Measurements from ENCODE around the gene BAD. TPM values are rescaled to one million over a fixed set of nuclear protein-coding genes. Genes with fewer than 3 reads are reported as not detected.
"Not testable (repeated sequence)": the region's sequence is repeated elsewhere in the genome, so short reads cannot be mapped to it uniquely, and the experiment has no call there.

BAD gene
- total RNA-seq, result 31.8 and 36.1 TPM in 2 replicates

DNA sequence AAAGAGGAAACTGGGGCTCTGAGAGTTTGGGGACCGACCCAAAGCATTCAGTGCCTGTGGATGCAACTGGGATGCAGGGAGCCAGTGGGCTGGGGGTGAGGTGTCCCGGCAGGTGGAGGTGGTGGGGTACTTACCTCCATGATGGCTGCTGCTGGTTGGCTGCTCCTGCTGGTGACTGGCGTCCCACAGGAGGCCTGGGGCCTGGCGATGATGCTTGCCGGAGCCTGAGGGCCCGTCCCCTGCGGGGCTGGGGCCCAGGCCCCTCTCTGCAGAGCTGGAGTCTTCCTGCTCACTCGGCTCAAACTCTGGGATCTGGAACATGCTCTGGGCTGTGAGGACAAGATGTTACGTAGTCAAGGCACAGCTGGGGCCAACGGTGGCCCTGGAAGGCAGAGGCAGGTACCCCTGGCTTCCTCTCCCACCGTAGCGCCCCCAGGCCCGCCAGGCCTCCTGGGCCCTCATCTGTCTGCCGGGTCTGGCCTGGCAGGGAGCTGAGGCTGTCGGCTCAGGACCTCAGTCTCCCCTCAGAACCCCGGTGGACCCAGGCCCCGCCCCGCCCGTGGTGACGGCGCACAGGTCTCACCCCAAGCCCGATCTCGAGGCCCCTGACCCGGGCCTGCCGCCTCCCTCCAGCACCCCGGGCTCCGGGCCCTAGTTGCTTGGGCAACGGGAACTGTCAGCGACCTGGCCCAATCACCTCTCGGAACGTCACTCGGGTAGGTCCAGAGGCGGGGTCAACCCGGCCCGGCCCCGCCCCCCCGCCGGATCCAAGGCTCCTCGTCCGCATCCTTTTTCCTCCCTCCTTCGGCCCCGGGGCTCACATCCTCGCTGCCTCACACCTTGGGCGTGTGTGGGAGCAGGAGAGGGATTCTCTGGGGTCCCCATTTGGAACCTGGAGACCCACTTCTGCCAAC lies at the start of gene BAD:
Gene BAD, minus strand, starts transcription at position 618 of the 914 bp plus-strand sequence. Its CDS starts 297 bp downstream, at position 321.
- intact Hi-C loops (cut with micrococcal nuclease), result loop anchor here (2.0 kb wide), 1 partner anchor 44 kb away; the partner anchor contains the start of gene FKBP2

DNA sequence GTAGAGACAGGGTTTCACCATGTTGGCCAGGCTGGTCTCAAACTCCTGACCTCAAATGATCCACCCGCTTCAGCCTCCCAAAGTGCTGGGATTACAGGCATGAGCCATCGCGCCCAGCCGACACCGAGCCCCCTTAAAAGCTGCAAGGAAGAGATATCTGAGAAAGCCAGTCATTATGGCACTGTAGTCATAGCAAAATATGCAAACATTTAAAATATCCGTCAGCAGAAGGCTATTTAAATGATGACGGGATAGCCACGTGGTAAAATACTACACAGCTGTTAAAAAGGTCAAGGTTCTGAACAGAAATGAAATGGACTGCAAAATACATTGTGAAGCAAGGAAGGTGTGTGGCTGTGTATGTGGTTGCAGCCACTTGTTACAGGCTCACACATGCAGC lies 49.1 kb upstream of the BAD start:
- intact Hi-C loops (cut with micrococcal nuclease), result no loop called here

DNA sequence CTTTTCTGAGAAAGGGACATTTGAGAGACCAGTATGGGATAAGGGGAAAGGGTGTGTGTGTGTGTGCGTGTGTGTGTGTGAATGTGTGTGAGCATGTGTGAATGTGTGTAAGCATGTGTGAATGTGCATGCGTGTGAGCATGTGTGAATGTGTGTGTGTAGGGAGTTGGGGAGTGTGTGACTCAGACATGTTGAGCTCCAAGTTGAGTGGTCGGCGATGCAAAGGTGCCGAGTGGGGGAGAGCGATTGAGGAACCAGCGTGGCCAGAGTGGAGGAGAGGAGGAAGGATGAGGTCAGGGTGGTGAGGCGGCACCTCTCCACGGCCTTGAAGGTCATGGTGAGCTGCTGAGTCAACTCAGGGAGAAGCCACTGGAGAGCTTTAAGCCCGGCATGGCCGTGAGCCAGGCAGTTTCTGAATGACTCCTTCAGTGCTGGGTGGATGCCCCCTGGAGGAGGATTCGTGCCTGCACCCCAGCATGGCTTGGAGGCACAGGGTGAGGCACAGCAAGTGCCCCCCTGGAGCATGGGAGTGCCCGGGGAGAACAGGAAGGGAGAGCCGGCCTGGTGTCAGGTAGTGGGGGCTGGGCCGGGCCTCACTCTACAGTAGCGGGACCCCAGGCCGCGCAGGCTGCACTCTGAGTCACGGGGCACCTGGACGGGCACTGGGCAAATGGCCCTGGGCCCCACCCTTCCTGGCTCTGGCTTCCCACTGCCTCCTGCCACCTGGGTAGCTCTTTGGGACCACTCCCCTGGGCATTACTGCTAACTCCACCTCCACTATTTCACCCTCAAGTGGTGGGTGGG lies 47.3 kb upstream of the BAD start:
- intact Hi-C loops (cut with micrococcal nuclease), result loop anchor here (1.0 kb wide), 1 partner anchor 14 kb away; the partner anchor contains the start of gene TRMT112

- intact Hi-C loops (cut with micrococcal nuclease), result loop anchor here (1.0 kb wide), 1 partner anchor 14 kb away; the partner anchor contains the start of gene TRMT112
Measured at GRCh38 chr11:64330888-64331287, 46.4 kb upstream of the BAD start.

- intact Hi-C loops (cut with micrococcal nuclease), result no loop called here
Measured at GRCh38 chr11:64327993-64328392, 43.5 kb upstream of the BAD start.

DNA sequence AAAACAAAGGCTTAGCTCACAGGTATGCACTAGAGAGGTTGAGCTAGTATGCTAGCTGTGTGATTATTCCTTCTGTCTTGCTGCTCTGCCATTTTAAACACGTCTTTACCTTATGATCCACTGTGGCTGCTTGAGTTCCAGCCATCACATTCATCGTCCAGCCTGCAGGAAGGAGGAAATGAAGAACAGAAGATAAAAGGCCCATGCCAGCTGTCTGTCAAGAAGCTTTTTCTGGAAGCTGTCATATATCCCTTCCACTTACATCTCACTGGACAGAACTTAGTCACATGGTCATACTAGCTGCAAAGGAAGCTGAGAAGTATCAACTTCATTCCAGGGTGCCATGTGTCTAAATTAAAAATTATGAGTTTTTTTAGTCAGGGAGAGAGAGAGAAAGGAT lies 42.9 kb upstream of the BAD start:
- intact Hi-C loops (cut with micrococcal nuclease), result no loop called here

GRCh38 chr11:64324692-64325469 lies 40.4 kb upstream of the BAD start:
- intact Hi-C loops (cut with micrococcal nuclease), result no loop called here

DNA sequence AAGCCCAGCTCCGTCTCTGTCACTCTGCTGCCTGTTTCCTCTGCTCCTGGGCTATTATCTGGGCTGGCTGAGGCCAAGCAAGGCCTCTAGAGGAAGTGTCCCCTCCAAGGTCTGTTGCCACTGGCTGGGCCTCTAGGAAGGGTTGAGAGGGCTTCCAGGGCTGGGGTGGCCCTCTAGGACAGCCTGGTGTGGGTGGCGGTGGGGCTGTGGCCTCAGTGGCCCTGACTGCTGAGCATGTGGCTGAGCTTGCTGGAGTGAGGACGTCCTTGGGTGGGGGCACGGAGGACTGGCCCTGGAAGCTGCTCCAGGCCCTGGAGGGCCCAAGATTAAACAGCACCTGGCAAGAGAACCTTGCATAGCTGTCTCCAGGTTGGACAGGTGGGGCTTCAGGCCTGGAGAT lies 39.5 kb upstream of the BAD start:
- intact Hi-C loops (cut with micrococcal nuclease), result not testable (repeated sequence)

DNA sequence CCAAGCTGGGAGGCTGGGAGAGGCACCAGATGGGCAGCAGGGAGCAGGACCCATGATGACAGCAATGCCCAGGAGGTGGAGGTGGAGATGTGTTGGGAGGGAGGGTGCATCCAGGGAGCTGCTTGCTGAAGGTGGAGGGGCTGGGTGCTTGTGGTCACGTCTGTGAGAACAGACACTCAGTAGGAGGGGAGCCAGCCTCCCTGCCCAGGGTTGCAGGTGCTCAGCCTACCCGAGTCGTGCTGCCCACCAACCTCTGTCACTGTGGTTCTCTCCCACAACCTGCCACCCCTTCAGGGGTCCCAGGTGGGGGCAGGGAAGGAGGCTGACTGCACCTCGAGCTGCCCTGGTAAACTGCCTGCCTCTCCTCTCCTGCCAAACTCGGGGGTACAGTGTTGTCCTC lies 38.9 kb upstream of the BAD start:
- intact Hi-C loops (cut with micrococcal nuclease), result no loop called here

- intact Hi-C loops (cut with micrococcal nuclease), result no loop called here
Measured at GRCh38 chr11:64322925-64323260, 38.4 kb upstream of the BAD start.

DNA sequence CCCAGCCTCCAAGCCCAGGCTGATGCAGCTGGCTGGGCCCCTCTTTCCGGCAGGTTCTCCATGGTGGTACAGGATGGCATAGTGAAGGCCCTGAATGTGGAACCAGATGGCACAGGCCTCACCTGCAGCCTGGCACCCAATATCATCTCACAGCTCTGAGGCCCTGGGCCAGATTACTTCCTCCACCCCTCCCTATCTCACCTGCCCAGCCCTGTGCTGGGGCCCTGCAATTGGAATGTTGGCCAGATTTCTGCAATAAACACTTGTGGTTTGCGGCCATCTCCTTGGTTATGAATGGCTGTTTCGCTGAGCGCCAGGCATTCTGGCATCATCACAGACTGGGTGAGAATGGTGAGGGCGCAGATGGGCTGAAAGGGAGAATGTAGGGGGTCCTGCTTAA lies 37.1 kb upstream of the BAD start:
- intact Hi-C loops (cut with micrococcal nuclease), result no loop called here

GRCh38 chr11:64321026-64321425 lies 36.6 kb upstream of the BAD start:
- intact Hi-C loops (cut with micrococcal nuclease), result no loop called here

- intact Hi-C loops (cut with micrococcal nuclease), result no loop called here
Measured at GRCh38 chr11:64320556-64320955, 36.1 kb upstream of the BAD start.

- intact Hi-C loops (cut with micrococcal nuclease), result loop anchor here (1.0 kb wide), 1 partner anchor 459 kb away; the partner anchor contains the start of gene SF1
Measured at GRCh38 chr11:64318766-64319761, 34.6 kb upstream of the BAD start.

GRCh38 chr11:64317961-64318765 lies 33.7 kb upstream of the BAD start, which contains the start of gene PRDX5:
Gene PRDX5, plus strand, starts transcription at chr11:64318121. Its CDS starts 95 bp downstream, at chr11:64318216.
- intact Hi-C loops (cut with micrococcal nuclease), result loop anchor here (1.0 to 2.0 kb wide), 7 partner anchors 13 to 479 kb away; partner anchors contain the start of genes ESRRA, MARK2, RPS6KA4 and SF1

- intact Hi-C loops (cut with micrococcal nuclease), result loop anchor here (1.0 to 2.0 kb wide), 6 partner anchors 12 to 479 kb away; partner anchors contain the start of genes ESRRA, MARK2 and RPS6KA4
Measured at GRCh38 chr11:64317325-64317960, 33.0 kb upstream of the BAD start, which contains the start of gene TRMT112. Gene TRMT112, minus strand, starts transcription at chr11:64317559. Its CDS starts 33 bp downstream, at chr11:64317526.

DNA sequence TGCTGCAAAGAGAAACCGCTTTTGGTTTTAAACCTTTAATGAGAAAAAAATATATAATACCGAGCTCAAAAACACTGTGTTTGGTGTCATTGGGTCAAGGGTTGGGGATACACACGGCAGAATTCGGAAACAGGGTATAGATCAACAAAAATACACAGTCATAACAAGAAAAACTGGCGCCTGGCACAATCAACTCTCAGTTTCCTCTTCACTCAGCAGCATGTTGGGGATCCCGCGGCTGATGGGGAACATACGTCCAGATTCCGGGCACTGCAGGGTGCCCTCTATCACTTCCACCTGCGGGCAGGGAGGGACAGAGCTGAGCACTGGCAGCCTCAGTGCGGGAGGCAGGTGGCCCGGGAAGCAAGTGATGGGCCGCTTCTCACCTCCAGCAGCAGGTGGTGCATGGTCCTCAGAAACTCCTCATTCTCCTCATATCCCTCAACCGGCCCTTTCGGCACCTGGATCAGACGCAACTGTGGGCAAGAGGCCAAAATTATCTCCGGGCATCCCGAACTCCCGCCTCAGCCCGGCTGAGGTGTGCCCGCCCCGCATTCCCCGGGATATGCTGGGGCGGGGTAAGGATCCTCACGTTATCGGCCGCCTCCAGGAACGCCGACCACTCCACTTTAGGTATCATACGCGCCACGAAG lies 32.3 kb upstream of the BAD start:
- intact Hi-C loops (cut with micrococcal nuclease), result loop anchor here (1.0 to 2.0 kb wide), 6 partner anchors 11 to 478 kb away; partner anchors contain the start of genes ESRRA, MARK2 and RPS6KA4
